Panc1 (cell line): Measurements from ENCODE around the gene THBS1. TPM values are rescaled to one million over a fixed set of nuclear protein-coding genes. Genes with fewer than 3 reads are reported as not detected.

Experiments
- ATAC-seq: fragments of 200-7000 bp; cut with Tn5 transposase; 2 replicates; pipeline ENCODE4 v1.9.1; 2020; ENCODE audit warnings: mild to moderate bottlenecking, moderate library complexity
- BruUV-seq: library from RNA; stranded (reverse); fragments of 400-500 nt; replicated peaks from 2 replicates; lab custom pipeline; 2021; lab: Mats Ljungman, UMichigan
- CTCF ChIA-PET: fragments of 300-600 bp; sonication (Branson Sonifier 250); formaldehyde crosslinking; loops from one replicate; lab custom pipeline; 2022; ENCODE audit warnings: antibody characterized with exemption; lab: Charles Lee
- POLR2A ChIA-PET: fragments of 300-600 bp; sonication (Branson Sonifier 250); formaldehyde crosslinking; loops from one replicate; lab custom pipeline; 2022; ENCODE audit warnings: antibody characterized with exemption; lab: Charles Lee
- DNase-seq: peaks from one replicate; pipeline ENCODE4 v3.0.0-alpha.2; 2010; ENCODE audit warnings: low read depth, low spot score
- H3K27ac ChIP-seq: 2 replicates; pipeline ENCODE4 v1.5.1; 2011; ENCODE audit warnings: mild to moderate bottlenecking, low read length, inconsistent platforms
- H3K27me3 ChIP-seq: fragments of 200-500 bp; sonication (Bioruptor generic); 2 replicates; pipeline ENCODE4 v1.6.0; 2014; ENCODE audit warnings: low read length, inconsistent platforms; ENCODE audit not compliant: control insufficient read depth, insufficient read depth
- H3K36me3 ChIP-seq: fragments of 200-500 bp; sonication (Bioruptor generic); 2 replicates; pipeline ENCODE4 v1.5.1; 2014; ENCODE audit warnings: inconsistent platforms, mild to moderate bottlenecking, low read length, moderate library complexity; ENCODE audit not compliant: control insufficient read depth, insufficient read depth
- H3K4me1 ChIP-seq: 2 replicates; pipeline ENCODE4 v1.5.1; 2011; ENCODE audit warnings: inconsistent platforms, mild to moderate bottlenecking, low read length, moderate library complexity; ENCODE audit not compliant: control insufficient read depth, insufficient read depth
- H3K4me3 ChIP-seq, 2 experiments: 2 replicates each; pipeline ENCODE4 v1.5.1; 2011 to 2012; ENCODE audit warnings: low read depth in 2 of 2, low read length in 2 of 2, mild to moderate bottlenecking in 2 of 2, inconsistent platforms in 1 of 2, moderate library complexity in 1 of 2
- H3K9me3 ChIP-seq: fragments of 200-500 bp; sonication (Bioruptor generic); 2 replicates; pipeline ENCODE4 v1.5.1; 2014; ENCODE audit warnings: low read depth, mild to moderate bottlenecking, inconsistent platforms, low read length, moderate library complexity; ENCODE audit not compliant: control insufficient read depth, insufficient read depth
- POLR2AphosphoS5 ChIP-seq: IDR thresholded peaks from 2 replicates; pipeline ENCODE4 v1.6.1; 2012; ENCODE audit warnings: mild to moderate bottlenecking, low read depth, low read length, moderate library complexity
- SIN3A ChIP-seq: IDR thresholded peaks from 2 replicates; pipeline ENCODE4 v1.6.1; 2012; ENCODE audit warnings: low read depth, mild to moderate bottlenecking, low read length, moderate library complexity, borderline replicate concordance; ENCODE audit not compliant: insufficient read depth
- TCF7L2 ChIP-seq: IDR thresholded peaks from 2 replicates; pipeline ENCODE4 v1.6.1; 2011; ENCODE audit warnings: mild to moderate bottlenecking, low read depth, low read length, inconsistent platforms
- in situ Hi-C: cut with HindIII; loops from 2 replicates; pipeline ENCODE4 v1.10.0; 2016; ENCODE audit warnings: low sequenced_read_pairs, low pct_unique_long_range_greater_than_20kb
- intact Hi-C: fragments of 100-400 bp; cut with micrococcal nuclease; formaldehyde crosslinking; loops from one replicate; pipeline ENCODE4 v1.10.0; 2022; ENCODE audit not compliant: unreplicated experiment
- total RNA-seq: library from RNA; stranded (reverse); gene quantifications from one replicate; pipeline ENCODE4 v1.2.1, GENCODE V29; 2021; ENCODE audit not compliant: unreplicated experiment
- TF ChIP-seq, protein P1 (sequence below), 2 experiments: IDR thresholded peaks; 2 replicates each; pipeline ENCODE4 v1.6.1; 2011 to 2012; ENCODE audit warnings: low read depth in 2 of 2, control low read depth in 1 of 2, low read length in 1 of 2, mild to moderate bottlenecking in 1 of 2, moderate library complexity in 1 of 2; ENCODE audit not compliant: insufficient read depth in 1 of 2
- TF ChIP-seq, protein P2 (sequence below): fragments of 450-650 bp; IDR thresholded peaks from 2 replicates; pipeline ENCODE4 v1.5.1; 2017; ENCODE audit warnings: mild to moderate bottlenecking

Gene THBS1
- total RNA-seq, 1 experiment from 2014 or later: 61.9 TPM

DNA sequence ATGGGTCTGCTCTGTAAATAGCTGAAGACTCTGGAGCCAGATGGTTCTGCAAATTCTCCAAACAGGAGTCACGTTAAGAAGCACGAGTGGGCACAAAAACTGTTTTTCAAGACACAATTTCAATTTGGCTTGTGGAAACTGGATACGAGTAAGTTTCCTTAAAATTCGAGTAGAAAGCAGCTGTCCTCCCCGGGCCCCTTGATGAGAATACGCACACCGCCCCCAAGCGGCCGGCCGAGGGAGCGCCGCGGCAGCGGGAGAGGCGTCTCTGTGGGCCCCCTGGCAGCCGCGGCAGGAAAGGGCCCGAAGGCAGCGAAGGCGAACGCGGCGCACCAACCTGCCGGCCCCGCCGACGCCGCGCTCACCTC is 778 bp upstream of the THBS1 start:
- ATAC-seq (peak; percentile 82), DNase-seq (peak; percentile 28)
- Histone ChIP-seq H3K4me3 (peak overlapping the region; percentile 50 to 53), H3K4me1 (no peaks in the 10 kb centered on the region), H3K9me3 (no peaks in the 10 kb centered on the region), H3K27me3 (peaks cover 4% of the 10 kb centered on the region), H3K36me3 (no peaks in the 10 kb centered on the region), H3K27ac (no peak overlapping the region)
- in situ Hi-C loops: no loop called here
- TF ChIP-seq, protein P1, sequence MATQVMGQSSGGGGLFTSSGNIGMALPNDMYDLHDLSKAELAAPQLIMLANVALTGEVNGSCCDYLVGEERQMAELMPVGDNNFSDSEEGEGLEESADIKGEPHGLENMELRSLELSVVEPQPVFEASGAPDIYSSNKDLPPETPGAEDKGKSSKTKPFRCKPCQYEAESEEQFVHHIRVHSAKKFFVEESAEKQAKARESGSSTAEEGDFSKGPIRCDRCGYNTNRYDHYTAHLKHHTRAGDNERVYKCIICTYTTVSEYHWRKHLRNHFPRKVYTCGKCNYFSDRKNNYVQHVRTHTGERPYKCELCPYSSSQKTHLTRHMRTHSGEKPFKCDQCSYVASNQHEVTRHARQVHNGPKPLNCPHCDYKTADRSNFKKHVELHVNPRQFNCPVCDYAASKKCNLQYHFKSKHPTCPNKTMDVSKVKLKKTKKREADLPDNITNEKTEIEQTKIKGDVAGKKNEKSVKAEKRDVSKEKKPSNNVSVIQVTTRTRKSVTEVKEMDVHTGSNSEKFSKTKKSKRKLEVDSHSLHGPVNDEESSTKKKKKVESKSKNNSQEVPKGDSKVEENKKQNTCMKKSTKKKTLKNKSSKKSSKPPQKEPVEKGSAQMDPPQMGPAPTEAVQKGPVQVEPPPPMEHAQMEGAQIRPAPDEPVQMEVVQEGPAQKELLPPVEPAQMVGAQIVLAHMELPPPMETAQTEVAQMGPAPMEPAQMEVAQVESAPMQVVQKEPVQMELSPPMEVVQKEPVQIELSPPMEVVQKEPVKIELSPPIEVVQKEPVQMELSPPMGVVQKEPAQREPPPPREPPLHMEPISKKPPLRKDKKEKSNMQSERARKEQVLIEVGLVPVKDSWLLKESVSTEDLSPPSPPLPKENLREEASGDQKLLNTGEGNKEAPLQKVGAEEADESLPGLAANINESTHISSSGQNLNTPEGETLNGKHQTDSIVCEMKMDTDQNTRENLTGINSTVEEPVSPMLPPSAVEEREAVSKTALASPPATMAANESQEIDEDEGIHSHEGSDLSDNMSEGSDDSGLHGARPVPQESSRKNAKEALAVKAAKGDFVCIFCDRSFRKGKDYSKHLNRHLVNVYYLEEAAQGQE (IDR thresholded peaks at IDR 0.05; ENCODE audit: insufficient read depth in 1 of 2, low read depth in 2 of 2, low read length in 1 of 2): no peak
- TF ChIP-seq, protein P2, sequence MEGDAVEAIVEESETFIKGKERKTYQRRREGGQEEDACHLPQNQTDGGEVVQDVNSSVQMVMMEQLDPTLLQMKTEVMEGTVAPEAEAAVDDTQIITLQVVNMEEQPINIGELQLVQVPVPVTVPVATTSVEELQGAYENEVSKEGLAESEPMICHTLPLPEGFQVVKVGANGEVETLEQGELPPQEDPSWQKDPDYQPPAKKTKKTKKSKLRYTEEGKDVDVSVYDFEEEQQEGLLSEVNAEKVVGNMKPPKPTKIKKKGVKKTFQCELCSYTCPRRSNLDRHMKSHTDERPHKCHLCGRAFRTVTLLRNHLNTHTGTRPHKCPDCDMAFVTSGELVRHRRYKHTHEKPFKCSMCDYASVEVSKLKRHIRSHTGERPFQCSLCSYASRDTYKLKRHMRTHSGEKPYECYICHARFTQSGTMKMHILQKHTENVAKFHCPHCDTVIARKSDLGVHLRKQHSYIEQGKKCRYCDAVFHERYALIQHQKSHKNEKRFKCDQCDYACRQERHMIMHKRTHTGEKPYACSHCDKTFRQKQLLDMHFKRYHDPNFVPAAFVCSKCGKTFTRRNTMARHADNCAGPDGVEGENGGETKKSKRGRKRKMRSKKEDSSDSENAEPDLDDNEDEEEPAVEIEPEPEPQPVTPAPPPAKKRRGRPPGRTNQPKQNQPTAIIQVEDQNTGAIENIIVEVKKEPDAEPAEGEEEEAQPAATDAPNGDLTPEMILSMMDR: peak; percentile 97
- BruUV-seq: no TSS peak
- ChIA-PET POLR2A (no interaction called here), CTCF (interaction anchor here (0.7 to 2.3 kb wide), 6 partner anchors 9 to 891 kb away, joined by 3 to 13 read pairs (median 4); no protein-coding TSS in a partner anchor)
- intact Hi-C loops: loop anchor here (2.0 to 5.0 kb wide), 3 partner anchors 407 to 873 kb away; no protein-coding TSS in a partner anchor

DNA sequence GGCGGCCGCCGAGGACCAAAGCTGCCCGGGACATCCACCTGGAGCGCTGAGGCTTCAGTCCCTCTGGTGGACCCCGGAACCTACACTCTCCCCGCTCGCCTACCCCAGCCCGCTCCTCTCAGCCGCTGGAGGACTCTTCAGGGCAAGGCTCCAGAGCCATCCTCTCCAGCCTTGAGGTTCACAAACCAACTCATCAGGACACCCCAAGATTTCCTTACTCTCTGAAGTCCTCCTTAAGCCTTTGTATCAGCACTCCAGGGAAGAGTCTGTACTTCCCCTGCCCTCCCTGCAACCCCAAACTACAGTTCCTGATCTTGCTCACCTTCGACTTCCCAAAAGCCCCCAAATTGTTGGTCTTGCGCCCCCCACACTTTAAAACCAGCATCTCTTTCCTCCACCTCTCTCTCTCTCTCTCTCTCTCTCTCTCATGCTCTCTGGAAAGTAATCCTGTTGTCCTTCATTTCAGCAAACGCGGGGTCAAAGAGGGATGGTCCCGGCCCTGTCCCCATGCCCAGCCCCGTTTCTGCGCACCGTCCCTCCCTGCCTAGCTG is 438 bp downstream of the THBS1 start:
- peak; percentile 42 for ATAC-seq

More for the DNA sequence above, 438 bp downstream of the THBS1 start:
- no peaks in the 10 kb centered on the region for H3K4me1 ChIP-seq
- no peak overlapping the region for H3K27ac ChIP-seq
- ChIA-PET CTCF (interaction anchor here (0.7 to 2.3 kb wide), 3 partner anchors 11 to 881 kb away, joined by 4 to 13 read pairs (median 6); no protein-coding TSS in a partner anchor), POLR2A (no interaction called here)
- peaks cover 4% of the 10 kb centered on the region for H3K27me3 ChIP-seq
- intact Hi-C loops (loop anchor here (2.0 to 5.0 kb wide), 3 partner anchors 409 to 874 kb away; no protein-coding TSS in a partner anchor), in situ Hi-C loops (no loop called here)
- BruUV-seq: no TSS peak
- H3K9me3 ChIP-seq: no peaks in the 10 kb centered on the region
- TF ChIP-seq SIN3A (no peak), TCF7L2 (no peak), POLR2AphosphoS5 (no peak)
- TF ChIP-seq, protein P1 (IDR thresholded peaks at IDR 0.05; ENCODE audit: insufficient read depth in 1 of 2, low read depth in 2 of 2, low read length in 1 of 2): no peak
- TF ChIP-seq, protein P2: no peak
- H3K4me3 ChIP-seq: peak overlapping the region; percentile 50 to 53
- no peak for DNase-seq
- no peaks in the 10 kb centered on the region for H3K36me3 ChIP-seq
